Ovary (tissue), 3 donors: ENCODE measurements around the gene TAOK2.

Source experiments
- POLR2A ChIP-seq: fragments of 450-650 bp; IDR thresholded peaks from one replicate; pipeline ENCODE4 v1.6.1; 2017; ENCODE audit warnings: antibody characterized with exemption, mild to moderate bottlenecking, moderate library complexity
- TF ChIP-seq, protein P1 (sequence below), 3 donors: fragments of 450-650 bp in 2 of 3; fragments of 200-600 bp in 1 of 3; IDR thresholded peaks; one replicate each; pipeline versions ENCODE4 v1.5.1 to v1.8.0; 2016 to 2022; ENCODE audit warnings: antibody characterized with exemption in 3 of 3, mild to moderate bottlenecking in 1 of 3
- donor health status: DM: no; HTN: no; CAD: no.

DNA sequence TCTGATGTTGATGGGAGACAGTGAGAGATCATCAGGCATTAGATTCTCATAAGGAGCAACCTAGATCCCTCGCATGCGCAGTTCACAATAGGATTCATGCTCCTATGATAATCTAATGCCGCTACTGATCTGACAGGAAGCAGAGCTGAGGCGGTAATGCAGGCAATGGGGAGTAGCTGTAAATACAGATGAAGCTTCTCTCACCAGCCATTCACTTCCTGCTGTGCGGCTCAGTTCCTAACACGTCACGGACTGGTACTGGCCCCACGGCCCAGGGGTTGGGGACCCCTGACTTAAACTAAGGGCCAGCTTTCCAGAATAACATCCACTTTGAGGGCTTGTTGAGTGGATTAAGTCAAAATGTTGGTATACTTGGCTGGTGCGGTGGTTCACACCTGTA, 14.4 kb upstream of the TAOK2 start:
- no peak for TF ChIP-seq POLR2A
- TF ChIP-seq, protein P1, sequence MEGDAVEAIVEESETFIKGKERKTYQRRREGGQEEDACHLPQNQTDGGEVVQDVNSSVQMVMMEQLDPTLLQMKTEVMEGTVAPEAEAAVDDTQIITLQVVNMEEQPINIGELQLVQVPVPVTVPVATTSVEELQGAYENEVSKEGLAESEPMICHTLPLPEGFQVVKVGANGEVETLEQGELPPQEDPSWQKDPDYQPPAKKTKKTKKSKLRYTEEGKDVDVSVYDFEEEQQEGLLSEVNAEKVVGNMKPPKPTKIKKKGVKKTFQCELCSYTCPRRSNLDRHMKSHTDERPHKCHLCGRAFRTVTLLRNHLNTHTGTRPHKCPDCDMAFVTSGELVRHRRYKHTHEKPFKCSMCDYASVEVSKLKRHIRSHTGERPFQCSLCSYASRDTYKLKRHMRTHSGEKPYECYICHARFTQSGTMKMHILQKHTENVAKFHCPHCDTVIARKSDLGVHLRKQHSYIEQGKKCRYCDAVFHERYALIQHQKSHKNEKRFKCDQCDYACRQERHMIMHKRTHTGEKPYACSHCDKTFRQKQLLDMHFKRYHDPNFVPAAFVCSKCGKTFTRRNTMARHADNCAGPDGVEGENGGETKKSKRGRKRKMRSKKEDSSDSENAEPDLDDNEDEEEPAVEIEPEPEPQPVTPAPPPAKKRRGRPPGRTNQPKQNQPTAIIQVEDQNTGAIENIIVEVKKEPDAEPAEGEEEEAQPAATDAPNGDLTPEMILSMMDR (IDR thresholded peaks at IDR 0.05), result no peak
